Measurements from ENCODE around the gene ELMO3.
A peak's percentile ranks its signal among the peaks of the same experiment; 100 is the strongest.

The ELMO3 gene

GRCh38 chr16:67199011-67199807, at the start of gene ELMO3:
TSS of gene ELMO3 (plus strand) at chr16:67199131. CDS start at chr16:67199327, 196 bp downstream.
- intact Hi-C loops (cut with DNase I; ENCODE audit: low total_unique reads): no loop called here
- no peaks in the 10 kb centered on the region for H3K27me3 ChIP-seq
- peaks cover 44 to 82% (median 63%) of the 10 kb centered on the region in 3 donors for H3K36me3 ChIP-seq
- no peak for TF ChIP-seq CTCF (IDR thresholded peaks at IDR 0.05)
- H3K9me3 ChIP-seq: no peaks in the 10 kb centered on the region
- H3K27ac ChIP-seq: peak within 1 kb of the TSS in 1 of 2 donors; percentile 11
- H3K4me1 ChIP-seq: peaks cover 0 to 24% (median 4%) of the 10 kb centered on the region in 4 donors
- no peak for DNase-seq
- H3K4me3 ChIP-seq: no peak within 1 kb of the TSS

GRCh38 chr16:67149276-67150046, 49.5 kb upstream of the ELMO3 start:
- Histone ChIP-seq H3K4me1 (peaks cover 0 to 21% (median 13%) of the 10 kb centered on the region in 4 donors), H3K4me3 (peak overlapping the region in 1 of 2 donors; percentile 63), H3K27ac (peak overlapping the region; percentile 89 to 94), H3K36me3 (peaks cover 13 to 47% (median 34%) of the 10 kb centered on the region in 3 donors), H3K27me3 (peaks cover 0 to 2% of the 10 kb centered on the region in 2 donors), H3K9me3 (no peaks in the 10 kb centered on the region)
- DNase-seq: no peak
- TF ChIP-seq CTCF (IDR thresholded peaks at IDR 0.05): no peak
- intact Hi-C loops (cut with DNase I; ENCODE audit: low total_unique reads): no loop called here

- peaks cover 0 to 29% (median 19%) of the 10 kb centered on the region in 4 donors for H3K4me1 ChIP-seq
- H3K27me3 ChIP-seq: peaks cover 0 to 4% of the 10 kb centered on the region in 2 donors
- H3K27ac ChIP-seq: peak overlapping the region; percentile 89 to 94
- H3K9me3 ChIP-seq: no peaks in the 10 kb centered on the region
- peak in 1 of 2 experiments; percentile 4 for TF ChIP-seq CTCF (IDR thresholded peaks at IDR 0.05)
- peak in 1 of 2 donors; percentile 50 for DNase-seq
- H3K4me3 ChIP-seq: peak overlapping the region; percentile 63 to 70
- peaks cover 8 to 39% (median 26%) of the 10 kb centered on the region in 3 donors for H3K36me3 ChIP-seq
- intact Hi-C loops (cut with DNase I; ENCODE audit: low total_unique reads): no loop called here
Observed at GRCh38 chr16:67150047-67150832, 48.7 kb upstream of the ELMO3 start.

- Histone ChIP-seq H3K36me3 (peaks cover 1 to 32% (median 19%) of the 10 kb centered on the region in 3 donors), H3K4me1 (peaks cover 0 to 36% (median 25%) of the 10 kb centered on the region in 4 donors), H3K27me3 (peaks cover 0 to 4% of the 10 kb centered on the region in 2 donors), H3K9me3 (no peaks in the 10 kb centered on the region), H3K4me3 (peak within 1 kb of the TSS; percentile 63 to 70), H3K27ac (peak within 1 kb of the TSS; percentile 89 to 94)
- DNase-seq: peak; percentile 76 to 91
- no peak for TF ChIP-seq CTCF (IDR thresholded peaks at IDR 0.05)
- intact Hi-C loops (cut with DNase I; ENCODE audit: low total_unique reads): no loop called here
Observed at GRCh38 chr16:67150833-67151396, 48.0 kb upstream of the ELMO3 start, which contains the start of gene B3GNT9. TSS of gene B3GNT9 (minus strand) at chr16:67150998. CDS start at chr16:67150485, 513 bp downstream.
